Measurements from ENCODE around the gene KCNMB2.

KCNMB2 gene

GRCh38 chr3:178777718-178778411 is 241.6 kb downstream of the KCNMB2 start:
- DNase-seq = no peak
- no peaks in the 10 kb centered on the region for H3K36me3 ChIP-seq
- H3K27ac ChIP-seq = no peak overlapping the region
- no peaks in the 10 kb centered on the region for H3K9me3 ChIP-seq (ENCODE audit: severe bottlenecking)
- H3K27me3 ChIP-seq (ENCODE audit: insufficient read depth, low read depth, severe bottlenecking) = no peaks in the 10 kb centered on the region
- no peak for TF ChIP-seq CTCF (IDR thresholded peaks at IDR 0.05; ENCODE audit: low read depth, low read length)
- no peak overlapping the region for H3K4me3 ChIP-seq (ENCODE audit: low read depth, low read length)

GRCh38 chr3:178778589-178778988 is 242.4 kb downstream of the KCNMB2 start:
- no peaks in the 10 kb centered on the region for H3K36me3 ChIP-seq
- no peaks in the 10 kb centered on the region for H3K27me3 ChIP-seq (ENCODE audit: insufficient read depth, low read depth, severe bottlenecking)
- no peak overlapping the region for H3K4me3 ChIP-seq (ENCODE audit: low read depth, low read length)
- TF ChIP-seq CTCF (IDR thresholded peaks at IDR 0.05; ENCODE audit: low read depth, low read length) = no peak
- no peak for DNase-seq
- H3K27ac ChIP-seq = no peak overlapping the region
- no peaks in the 10 kb centered on the region for H3K9me3 ChIP-seq (ENCODE audit: severe bottlenecking)

GRCh38 chr3:178785961-178786360 is 249.7 kb downstream of the KCNMB2 start:
- DNase-seq = no peak
- Histone ChIP-seq H3K36me3 (no peaks in the 10 kb centered on the region), H3K27me3 (ENCODE audit: insufficient read depth, low read depth, severe bottlenecking) (no peaks in the 10 kb centered on the region), H3K4me3 (ENCODE audit: low read depth, low read length) (no peak overlapping the region), H3K27ac (no peak overlapping the region), H3K9me3 (ENCODE audit: severe bottlenecking) (peaks cover under 1% of the 10 kb centered on the region)
- TF ChIP-seq CTCF (IDR thresholded peaks at IDR 0.05; ENCODE audit: low read depth, low read length) = no peak

GRCh38 chr3:178787960-178788359 is 251.7 kb downstream of the KCNMB2 start:
- Histone ChIP-seq H3K27ac (no peak overlapping the region), H3K36me3 (no peaks in the 10 kb centered on the region), H3K27me3 (ENCODE audit: insufficient read depth, low read depth, severe bottlenecking) (no peaks in the 10 kb centered on the region), H3K9me3 (ENCODE audit: severe bottlenecking) (peaks cover 5% of the 10 kb centered on the region), H3K4me3 (ENCODE audit: low read depth, low read length) (no peak overlapping the region)
- TF ChIP-seq CTCF (IDR thresholded peaks at IDR 0.05; ENCODE audit: low read depth, low read length) = no peak
- DNase-seq = no peak

GRCh38 chr3:178794711-178795110 is 258.5 kb downstream of the KCNMB2 start:
- Histone ChIP-seq H3K9me3 (ENCODE audit: severe bottlenecking) (peaks cover 5% of the 10 kb centered on the region), H3K27me3 (ENCODE audit: insufficient read depth, low read depth, severe bottlenecking) (no peaks in the 10 kb centered on the region), H3K27ac (no peak overlapping the region), H3K36me3 (no peaks in the 10 kb centered on the region), H3K4me3 (ENCODE audit: low read depth, low read length) (no peak overlapping the region)
- no peak for DNase-seq
- TF ChIP-seq CTCF (IDR thresholded peaks at IDR 0.05; ENCODE audit: low read depth, low read length) = no peak

GRCh38 chr3:178795349-178795748 is 259.1 kb downstream of the KCNMB2 start:
- peaks cover 5% of the 10 kb centered on the region for H3K9me3 ChIP-seq (ENCODE audit: severe bottlenecking)
- peak; percentile 69 for DNase-seq
- H3K27ac ChIP-seq = no peak overlapping the region
- no peaks in the 10 kb centered on the region for H3K36me3 ChIP-seq
- peak; percentile 34; the same call in 1 of the 2 replicates for TF ChIP-seq CTCF (IDR thresholded peaks at IDR 0.05; ENCODE audit: low read depth, low read length)
- H3K4me3 ChIP-seq (ENCODE audit: low read depth, low read length) = no peak overlapping the region
- H3K27me3 ChIP-seq (ENCODE audit: insufficient read depth, low read depth, severe bottlenecking) = no peaks in the 10 kb centered on the region

All from WERI-Rb-1 (cell line).